ENCODE results near the gene SLC35F4. TPM values are rescaled to one million over a fixed set of nuclear protein-coding genes. Genes with fewer than 3 reads are reported as not detected.

Gene SLC35F4
- total RNA-seq, 1 experiment from 2014 or later: not detected

DNA sequence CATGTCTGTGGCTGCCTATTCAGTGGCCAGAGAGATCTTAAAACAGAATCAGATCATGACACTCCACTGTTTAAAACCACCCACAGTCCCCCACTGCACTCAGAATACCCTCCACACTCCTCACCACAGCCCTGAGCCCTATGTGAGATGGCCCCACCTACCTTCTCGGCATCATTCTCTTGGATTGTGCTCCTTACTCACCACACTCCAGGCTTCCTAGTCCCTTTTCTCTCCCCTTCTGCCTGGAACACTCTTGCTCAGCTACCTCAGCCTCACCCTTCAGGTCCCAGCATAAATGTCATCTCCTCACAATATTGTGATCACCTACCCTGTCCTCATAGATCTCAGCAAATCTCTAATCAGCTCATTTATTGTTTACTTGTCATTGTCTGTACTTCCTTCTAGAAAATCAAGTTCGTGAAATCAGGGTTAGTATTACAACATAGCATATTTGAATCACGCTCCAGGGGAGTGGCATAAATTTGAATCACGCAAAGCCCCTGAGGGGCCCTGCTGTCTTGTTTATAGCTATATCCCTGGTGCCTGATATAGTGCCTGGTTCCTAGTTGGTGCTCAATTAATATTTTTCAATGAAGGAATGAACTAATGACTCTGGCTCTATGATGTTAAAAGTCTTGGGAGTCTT is 42.8 kb downstream of the SLC35F4 start:
- DNase-seq (ENCODE audit: low read depth, low spot score) (no peak), ATAC-seq (no peak)
- BruUV-seq (replicated peaks): no TSS peak
- Histone ChIP-seq H3K4me2 (ENCODE audit: low read length) (no peak overlapping the region), H3K9me3 (ENCODE audit: control insufficient read depth in 1 of 2, insufficient read depth in 1 of 2, low read depth in 1 of 2, low read length in 2 of 2) (no peaks in the 10 kb centered on the region), H4K20me1 (ENCODE audit: insufficient read depth) (no peaks in the 10 kb centered on the region), H3K36me3 (ENCODE audit: control insufficient read depth in 1 of 2, insufficient read depth in 2 of 2, low read length in 2 of 2) (no peaks in the 10 kb centered on the region), H3K27me3 (ENCODE audit: insufficient read depth, low read length) (no peaks in the 10 kb centered on the region), H3K9ac (ENCODE audit: low read length) (no peak overlapping the region), H3K27ac (ENCODE audit: low read depth, low read length) (no peak overlapping the region), H3K4me3 (replicated peaks in 1 of 2; ENCODE audit: low read depth in 1 of 2, low read length in 2 of 2) (no peak overlapping the region), H3K9me2 (ENCODE audit: insufficient read depth) (no peaks in the 10 kb centered on the region), H3K79me2 (ENCODE audit: insufficient read depth, low read length) (no peaks in the 10 kb centered on the region), H3K4me1 (ENCODE audit: control insufficient read depth in 1 of 2, insufficient read depth in 2 of 2, low read length in 2 of 2) (no peaks in the 10 kb centered on the region), H2AFZ (ENCODE audit: low read depth, low read length, poor library complexity, severe bottlenecking) (no peak overlapping the region)
- TF ChIP-seq EZH2 (IDR thresholded peaks at IDR 0.05) (no peak), EGR1 (IDR thresholded peaks at IDR 0.05; ENCODE audit: low read depth) (no peak), POLR2A (IDR thresholded peaks at IDR 0.05; ENCODE audit: borderline replicate concordance, extremely low read depth, insufficient read depth, insufficient read length) (no peak), SRF (IDR thresholded peaks at IDR 0.05; ENCODE audit: low read depth) (no peak), ZFX (IDR thresholded peaks at IDR 0.05) (no peak), SIN3A (IDR thresholded peaks at IDR 0.05; ENCODE audit: low read depth) (no peak), POLR2AphosphoS5 (IDR thresholded peaks at IDR 0.05; ENCODE audit: low read depth, low read length) (no peak), YY1 (IDR thresholded peaks at IDR 0.05; ENCODE audit: extremely low read depth, insufficient replicate concordance, low read depth, low read length) (no peak), FOSL1 (IDR thresholded peaks at IDR 0.05; ENCODE audit: low read depth) (no peak), CEBPB (IDR thresholded peaks at IDR 0.05; ENCODE audit: low read depth) (no peak), JUND (IDR thresholded peaks at IDR 0.05) (no peak), RAD21 (IDR thresholded peaks at IDR 0.05; ENCODE audit: low read depth) (no peak), ELF1 (IDR thresholded peaks at IDR 0.05; ENCODE audit: borderline replicate concordance, low read depth) (no peak), EZH2phosphoT487 (IDR thresholded peaks at IDR 0.05; ENCODE audit: borderline replicate concordance) (no peak)
- TF ChIP-seq, protein P1, sequence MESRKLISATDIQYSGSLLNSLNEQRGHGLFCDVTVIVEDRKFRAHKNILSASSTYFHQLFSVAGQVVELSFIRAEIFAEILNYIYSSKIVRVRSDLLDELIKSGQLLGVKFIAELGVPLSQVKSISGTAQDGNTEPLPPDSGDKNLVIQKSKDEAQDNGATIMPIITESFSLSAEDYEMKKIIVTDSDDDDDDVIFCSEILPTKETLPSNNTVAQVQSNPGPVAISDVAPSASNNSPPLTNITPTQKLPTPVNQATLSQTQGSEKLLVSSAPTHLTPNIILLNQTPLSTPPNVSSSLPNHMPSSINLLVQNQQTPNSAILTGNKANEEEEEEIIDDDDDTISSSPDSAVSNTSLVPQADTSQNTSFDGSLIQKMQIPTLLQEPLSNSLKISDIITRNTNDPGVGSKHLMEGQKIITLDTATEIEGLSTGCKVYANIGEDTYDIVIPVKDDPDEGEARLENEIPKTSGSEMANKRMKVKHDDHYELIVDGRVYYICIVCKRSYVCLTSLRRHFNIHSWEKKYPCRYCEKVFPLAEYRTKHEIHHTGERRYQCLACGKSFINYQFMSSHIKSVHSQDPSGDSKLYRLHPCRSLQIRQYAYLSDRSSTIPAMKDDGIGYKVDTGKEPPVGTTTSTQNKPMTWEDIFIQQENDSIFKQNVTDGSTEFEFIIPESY (IDR thresholded peaks at IDR 0.05; ENCODE audit: extremely low read depth, insufficient replicate concordance, low read length): no peak
- ChIA-PET RAD21 (ENCODE audit: low non-redundant PET in 1 of 2, low total read pairs in 2 of 2, uncharacterized antibody in 2 of 2, unreplicated experiment in 2 of 2) (no interaction called here), CTCF (no interaction called here), POLR2A (interaction anchor here (0.8 to 0.9 kb wide), 2 partner anchors 9 to 10 kb away, joined by 3 read pairs; no protein-coding TSS in a partner anchor)
- intact Hi-C loops (cut with micrococcal nuclease): no loop called here
